T-helper 1 cell treated with Interleukin-12 subunit alpha and Interleukin-12 subunit beta and Interleukin-4 antibody, amounts not matched to agents 30 μg/mL and 1 μg/mL, for 36 hours (primary cell): ENCODE results near the gene SDK1.

Experiments
- H3K27ac Mint-ChIP-seq: one replicate; pipeline ENCODE4 v1.8.0; 2021; ENCODE audit warnings: mild to moderate bottlenecking, mixed read lengths
- H3K27me3 Mint-ChIP-seq: one replicate; pipeline ENCODE4 v1.8.0; 2021; ENCODE audit warnings: low read depth, mixed read lengths
- H3K36me3 Mint-ChIP-seq: one replicate; pipeline ENCODE4 v1.8.0; 2021; ENCODE audit warnings: low read depth, mixed read lengths
- H3K4me1 Mint-ChIP-seq: one replicate; pipeline ENCODE4 v1.8.0; 2021; ENCODE audit warnings: low read depth, mixed read lengths
- H3K4me3 Mint-ChIP-seq: one replicate; pipeline ENCODE4 v1.8.0; 2021; ENCODE audit warnings: mild to moderate bottlenecking, moderate library complexity, mixed read lengths
- H3K9me3 Mint-ChIP-seq: one replicate; pipeline ENCODE4 v1.8.0; 2021; ENCODE audit warnings: mixed read lengths

Gene SDK1

GRCh38 chr7:3504384-3504783 is 203.3 kb downstream of the SDK1 start:
- no peaks in the 10 kb centered on the region for H3K4me1 Mint-ChIP-seq
- no peaks in the 10 kb centered on the region for H3K27me3 Mint-ChIP-seq
- no peak overlapping the region for H3K27ac Mint-ChIP-seq
- H3K9me3 Mint-ChIP-seq: peaks cover 30% of the 10 kb centered on the region
- H3K4me3 Mint-ChIP-seq: no peak overlapping the region
- H3K36me3 Mint-ChIP-seq: no peaks in the 10 kb centered on the region

DNA sequence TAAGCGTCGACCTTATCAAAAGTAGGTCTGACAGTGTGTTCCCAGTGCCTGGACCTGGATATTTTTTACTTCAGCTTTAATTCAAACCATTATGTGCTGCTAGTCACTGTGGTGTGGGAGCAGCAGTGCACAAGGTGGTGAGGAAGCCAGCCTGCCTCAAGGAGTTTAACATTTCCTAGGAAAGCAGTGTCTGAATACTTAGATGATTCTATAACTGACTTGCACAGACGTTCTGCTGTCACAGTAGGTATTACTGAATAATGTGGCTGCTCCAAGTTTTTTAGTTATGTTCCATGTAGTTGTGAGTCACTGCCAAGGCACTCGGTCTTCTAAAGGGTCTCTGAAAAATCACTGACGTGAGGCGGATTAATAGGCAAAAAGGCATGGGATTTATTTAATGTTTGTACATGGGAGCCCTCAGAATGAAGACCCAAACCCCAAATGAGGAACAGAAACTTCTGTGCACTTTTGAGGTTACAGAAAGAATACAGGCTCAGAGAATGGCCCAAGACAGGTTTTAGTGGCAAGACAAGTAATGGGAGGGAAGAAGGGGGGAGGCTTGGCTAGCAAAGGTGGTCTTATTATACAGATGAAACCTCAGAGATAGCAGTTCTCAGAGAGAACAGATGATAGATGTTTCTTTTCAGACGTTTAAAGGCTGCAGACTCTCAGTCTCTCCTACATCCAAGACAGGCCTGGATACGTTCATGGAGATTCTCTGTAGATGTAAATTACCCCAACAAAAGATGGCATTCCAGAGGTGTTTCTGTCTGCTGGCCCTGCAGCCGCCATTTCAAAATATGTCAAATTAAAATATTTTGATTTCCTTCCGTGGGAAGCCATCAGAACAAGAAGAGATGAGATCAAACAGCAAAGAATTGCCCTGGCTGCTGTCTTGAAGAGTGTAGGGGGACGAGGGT is 209.3 kb downstream of the SDK1 start:
- H3K4me1 Mint-ChIP-seq: no peaks in the 10 kb centered on the region
- H3K9me3 Mint-ChIP-seq: peaks cover 13% of the 10 kb centered on the region
- no peak overlapping the region for H3K27ac Mint-ChIP-seq
- H3K27me3 Mint-ChIP-seq: no peaks in the 10 kb centered on the region
- no peak overlapping the region for H3K4me3 Mint-ChIP-seq
- no peaks in the 10 kb centered on the region for H3K36me3 Mint-ChIP-seq

DNA sequence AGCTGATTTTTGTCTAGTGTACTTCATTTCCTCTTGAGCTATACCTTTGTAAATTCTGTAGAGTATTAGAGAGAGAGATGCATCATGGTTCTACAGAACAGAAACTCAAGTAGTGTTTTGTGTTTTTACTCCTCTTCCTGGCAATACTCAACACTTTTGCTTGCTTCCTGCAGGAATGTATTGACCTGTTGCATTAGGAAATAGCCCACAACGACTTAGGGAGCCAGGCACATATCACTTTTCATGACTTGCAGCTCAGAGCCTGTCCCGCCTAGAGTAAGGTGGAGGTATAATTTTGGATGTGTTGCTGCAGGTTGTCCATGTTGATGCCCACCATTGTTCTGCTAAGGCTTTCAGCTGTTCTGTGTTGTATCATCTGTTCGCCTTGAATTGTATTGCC is 216.3 kb downstream of the SDK1 start:
- Mint-ChIP-seq H3K9me3 (no peaks in the 10 kb centered on the region), H3K4me1 (no peaks in the 10 kb centered on the region), H3K27me3 (peaks cover 4% of the 10 kb centered on the region), H3K27ac (no peak overlapping the region), H3K4me3 (no peak overlapping the region), H3K36me3 (no peaks in the 10 kb centered on the region)

GRCh38 chr7:3518546-3518945 is 217.5 kb downstream of the SDK1 start:
- Mint-ChIP-seq H3K4me1 (no peaks in the 10 kb centered on the region), H3K4me3 (no peak overlapping the region), H3K27ac (no peak overlapping the region), H3K9me3 (no peaks in the 10 kb centered on the region), H3K27me3 (peaks cover 4% of the 10 kb centered on the region), H3K36me3 (no peaks in the 10 kb centered on the region)

DNA sequence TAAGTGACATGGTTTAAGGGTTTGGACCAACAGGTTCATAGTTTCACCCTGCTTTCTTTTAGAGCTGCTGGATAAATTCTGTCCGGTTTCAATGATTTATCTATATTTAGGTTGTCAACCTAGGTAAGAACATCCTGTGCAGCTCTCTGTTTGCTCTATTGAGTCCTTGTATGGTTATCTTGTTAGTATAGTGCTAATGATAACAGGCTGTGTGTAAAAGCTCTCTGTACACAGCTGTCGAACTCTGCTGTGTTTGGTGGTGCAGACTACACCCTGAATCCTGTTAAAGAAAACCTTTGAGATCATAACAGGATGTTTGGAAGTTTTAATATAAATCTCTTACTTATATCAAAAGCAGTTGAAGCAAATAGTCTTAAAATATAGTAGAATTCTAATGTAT is 219.2 kb downstream of the SDK1 start:
- Mint-ChIP-seq H3K36me3 (no peaks in the 10 kb centered on the region), H3K9me3 (no peaks in the 10 kb centered on the region), H3K4me1 (no peaks in the 10 kb centered on the region), H3K27me3 (peaks cover 4% of the 10 kb centered on the region), H3K27ac (no peak overlapping the region), H3K4me3 (no peak overlapping the region)

DNA sequence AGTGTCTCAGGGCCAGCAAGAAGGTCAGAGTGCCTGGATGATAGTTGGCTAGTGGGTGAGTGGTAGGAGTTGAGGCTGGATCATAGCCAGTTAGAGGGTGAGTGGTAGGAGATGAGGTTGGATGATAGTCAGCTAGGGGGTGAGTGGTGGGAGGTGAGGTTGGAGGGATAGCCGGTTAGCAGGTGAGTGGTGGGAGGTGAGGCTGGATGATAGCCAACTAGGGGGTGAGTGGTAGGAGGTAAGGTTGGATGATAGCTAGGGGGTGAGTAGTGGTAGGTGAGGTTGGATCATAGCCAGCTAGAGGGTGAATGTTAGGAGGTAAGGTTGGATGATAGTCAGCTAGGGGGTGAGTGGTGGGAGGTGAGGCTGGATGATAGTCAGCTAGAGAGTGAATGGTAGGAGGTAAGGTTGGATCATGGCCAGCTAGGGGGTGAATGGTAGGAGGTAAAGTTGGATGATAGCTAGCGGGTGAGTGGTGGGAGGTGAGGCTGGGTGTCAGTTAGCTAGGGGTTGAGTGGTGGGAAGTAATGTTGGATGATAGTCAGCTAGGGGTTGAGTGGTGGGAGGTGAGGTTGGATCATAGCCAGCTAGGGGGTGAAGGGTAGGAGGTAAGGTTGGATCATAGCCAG is 226.6 kb downstream of the SDK1 start:
- Mint-ChIP-seq H3K9me3 (no peaks in the 10 kb centered on the region), H3K4me3 (no peak overlapping the region), H3K27ac (no peak overlapping the region), H3K27me3 (no peaks in the 10 kb centered on the region), H3K36me3 (no peaks in the 10 kb centered on the region), H3K4me1 (no peaks in the 10 kb centered on the region)

DNA sequence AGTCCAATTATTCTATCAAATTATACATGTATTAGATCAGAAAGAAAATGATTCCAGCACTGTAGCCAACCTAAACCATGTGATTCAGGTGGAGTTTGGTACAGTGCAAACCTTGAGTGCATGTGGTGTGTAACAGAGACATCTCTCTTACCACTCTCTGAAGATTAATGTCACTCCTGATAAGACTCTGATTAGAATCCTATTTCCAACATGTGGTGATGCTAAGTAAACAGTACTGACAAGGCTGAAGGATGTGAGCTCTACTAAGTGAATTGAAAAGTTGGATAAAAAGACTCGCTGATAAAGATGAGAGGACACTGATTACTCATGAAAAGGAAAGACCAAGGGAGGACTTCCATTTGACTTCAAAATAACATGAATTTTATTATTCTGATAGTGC is 232.0 kb downstream of the SDK1 start:
- Mint-ChIP-seq H3K4me1 (no peaks in the 10 kb centered on the region), H3K4me3 (no peak overlapping the region), H3K36me3 (no peaks in the 10 kb centered on the region), H3K27ac (no peak overlapping the region), H3K9me3 (no peaks in the 10 kb centered on the region), H3K27me3 (no peaks in the 10 kb centered on the region)

DNA sequence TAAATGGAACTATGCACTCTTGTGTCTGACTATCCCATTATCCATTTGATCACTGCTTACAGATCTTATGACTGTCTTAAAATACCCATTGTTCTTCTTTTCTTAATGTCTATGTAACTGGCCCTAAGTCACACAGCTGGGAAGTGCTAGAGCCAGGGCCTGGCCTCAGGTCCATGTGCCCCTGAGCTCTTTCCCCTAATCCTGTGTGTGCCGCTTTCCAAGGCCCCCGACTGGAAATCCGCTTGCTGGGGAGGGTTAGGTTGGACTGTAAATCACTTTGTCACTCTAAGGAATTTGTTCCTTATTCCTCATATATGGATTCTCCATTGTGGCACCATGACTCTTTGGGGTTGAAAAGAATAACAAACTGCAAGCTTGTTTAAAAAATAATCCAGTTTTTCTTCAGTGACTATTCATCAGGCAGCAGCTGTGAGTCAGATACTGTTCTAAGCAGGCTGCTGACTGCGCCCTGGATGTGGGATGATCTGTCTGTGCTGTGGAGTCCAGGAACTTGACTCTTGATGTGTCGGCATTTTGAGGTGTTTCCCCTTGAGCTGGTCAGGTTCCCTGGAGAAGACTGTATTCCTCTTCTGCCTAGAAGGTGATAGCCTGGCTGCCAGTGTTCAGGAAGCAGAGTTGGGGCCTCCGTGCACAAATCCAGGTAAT is 236.3 kb downstream of the SDK1 start:
- H3K36me3 Mint-ChIP-seq: no peaks in the 10 kb centered on the region
- no peak overlapping the region for H3K4me3 Mint-ChIP-seq
- H3K27ac Mint-ChIP-seq: no peak overlapping the region
- no peaks in the 10 kb centered on the region for H3K4me1 Mint-ChIP-seq
- no peaks in the 10 kb centered on the region for H3K27me3 Mint-ChIP-seq
- no peaks in the 10 kb centered on the region for H3K9me3 Mint-ChIP-seq

GRCh38 chr7:3538041-3538440 is 237.0 kb downstream of the SDK1 start:
- Mint-ChIP-seq H3K27ac (no peak overlapping the region), H3K36me3 (no peaks in the 10 kb centered on the region), H3K27me3 (no peaks in the 10 kb centered on the region), H3K4me3 (no peak overlapping the region), H3K4me1 (no peaks in the 10 kb centered on the region), H3K9me3 (no peaks in the 10 kb centered on the region)

GRCh38 chr7:3540456-3541220 is 239.6 kb downstream of the SDK1 start:
- no peaks in the 10 kb centered on the region for H3K36me3 Mint-ChIP-seq
- no peak overlapping the region for H3K4me3 Mint-ChIP-seq
- no peak overlapping the region for H3K27ac Mint-ChIP-seq
- no peaks in the 10 kb centered on the region for H3K4me1 Mint-ChIP-seq
- H3K27me3 Mint-ChIP-seq: no peaks in the 10 kb centered on the region
- H3K9me3 Mint-ChIP-seq: no peaks in the 10 kb centered on the region

DNA sequence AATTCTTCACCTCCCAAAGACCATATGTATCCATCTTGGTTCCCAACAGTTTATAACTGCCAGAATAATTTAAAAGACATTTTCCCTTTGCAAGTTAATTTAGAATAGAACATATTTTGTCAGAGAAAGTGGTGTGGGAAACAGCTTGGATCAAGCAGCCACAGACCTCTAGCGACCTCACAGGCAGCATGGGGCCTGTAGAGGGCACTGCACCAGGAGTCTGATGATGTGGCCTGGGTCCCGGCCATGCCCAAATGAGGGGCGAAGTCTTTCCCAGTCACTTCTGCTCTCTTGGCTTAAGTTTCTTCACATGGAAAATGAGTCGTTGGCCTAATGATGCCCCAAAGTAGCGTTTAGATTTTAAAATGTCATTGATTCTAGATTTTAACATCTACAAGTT is 243.2 kb downstream of the SDK1 start:
- Mint-ChIP-seq H3K27ac (no peak overlapping the region), H3K36me3 (no peaks in the 10 kb centered on the region), H3K27me3 (peaks cover 16% of the 10 kb centered on the region), H3K9me3 (no peaks in the 10 kb centered on the region), H3K4me1 (no peaks in the 10 kb centered on the region), H3K4me3 (no peak overlapping the region)

DNA sequence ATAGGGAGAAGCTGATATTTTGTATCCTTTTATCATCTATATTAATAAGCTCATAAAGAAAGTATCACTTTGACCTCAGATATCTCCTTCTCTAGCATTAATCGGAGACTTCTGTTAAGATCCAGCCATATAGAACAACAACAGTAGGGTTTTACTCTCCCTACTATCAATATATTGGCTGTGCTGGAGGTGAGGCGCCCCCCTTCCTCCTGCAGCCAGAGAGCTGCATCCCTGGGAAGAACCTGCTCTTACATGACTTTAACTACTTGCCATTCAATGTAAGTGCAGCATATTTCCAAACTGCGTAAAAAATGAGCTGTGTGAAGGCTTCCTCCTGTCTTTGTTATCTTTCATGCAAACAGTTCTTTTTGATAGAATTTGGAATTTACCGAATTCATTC is 247.8 kb downstream of the SDK1 start:
- H3K4me3 Mint-ChIP-seq: no peak overlapping the region
- H3K27me3 Mint-ChIP-seq: peaks cover 20% of the 10 kb centered on the region
- H3K9me3 Mint-ChIP-seq: no peaks in the 10 kb centered on the region
- no peaks in the 10 kb centered on the region for H3K4me1 Mint-ChIP-seq
- no peaks in the 10 kb centered on the region for H3K36me3 Mint-ChIP-seq
- no peak overlapping the region for H3K27ac Mint-ChIP-seq

- Mint-ChIP-seq H3K27ac (no peak overlapping the region), H3K27me3 (peaks cover 20% of the 10 kb centered on the region), H3K9me3 (no peaks in the 10 kb centered on the region), H3K4me1 (no peaks in the 10 kb centered on the region), H3K4me3 (no peak overlapping the region), H3K36me3 (no peaks in the 10 kb centered on the region)
Measured at GRCh38 chr7:3549601-3550000, 248.5 kb downstream of the SDK1 start.

GRCh38 chr7:3551536-3551935 is 250.5 kb downstream of the SDK1 start:
- Mint-ChIP-seq H3K27ac (no peak overlapping the region), H3K9me3 (no peaks in the 10 kb centered on the region), H3K4me3 (no peak overlapping the region), H3K4me1 (no peaks in the 10 kb centered on the region), H3K27me3 (peaks cover 20% of the 10 kb centered on the region), H3K36me3 (no peaks in the 10 kb centered on the region)
